HG03108 (cell line): ENCODE data around the gene ZNF507.

ENCODE experiments used
- ATAC-seq: cut with Tn5 transposase; IDR thresholded peaks from one replicate; pipeline ENCODE4 v1.9.1; 2021; ENCODE audit warnings: moderate library complexity; ENCODE audit not compliant: unreplicated experiment

Gene ZNF507

DNA sequence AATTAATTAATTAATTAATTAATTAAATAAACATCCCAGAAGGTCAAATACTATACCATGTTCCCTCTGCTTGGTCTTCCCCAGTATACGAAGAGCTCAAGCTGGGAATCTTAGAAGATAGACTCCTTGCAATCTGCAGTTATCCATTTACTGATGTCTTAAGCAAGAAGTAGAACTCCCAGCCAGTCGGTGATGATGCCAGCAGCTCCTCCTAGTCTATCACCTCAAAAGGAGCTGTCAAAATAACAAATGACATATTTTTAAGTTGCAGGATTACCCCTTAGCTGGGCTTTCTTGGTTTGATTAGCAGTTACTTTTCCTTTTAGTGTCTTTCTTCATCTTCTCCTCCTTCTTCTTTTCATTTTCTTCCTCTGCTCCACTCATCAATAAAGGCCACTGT lies 6.0 kb upstream of the ZNF507 start:
- ATAC-seq, result no peak

DNA sequence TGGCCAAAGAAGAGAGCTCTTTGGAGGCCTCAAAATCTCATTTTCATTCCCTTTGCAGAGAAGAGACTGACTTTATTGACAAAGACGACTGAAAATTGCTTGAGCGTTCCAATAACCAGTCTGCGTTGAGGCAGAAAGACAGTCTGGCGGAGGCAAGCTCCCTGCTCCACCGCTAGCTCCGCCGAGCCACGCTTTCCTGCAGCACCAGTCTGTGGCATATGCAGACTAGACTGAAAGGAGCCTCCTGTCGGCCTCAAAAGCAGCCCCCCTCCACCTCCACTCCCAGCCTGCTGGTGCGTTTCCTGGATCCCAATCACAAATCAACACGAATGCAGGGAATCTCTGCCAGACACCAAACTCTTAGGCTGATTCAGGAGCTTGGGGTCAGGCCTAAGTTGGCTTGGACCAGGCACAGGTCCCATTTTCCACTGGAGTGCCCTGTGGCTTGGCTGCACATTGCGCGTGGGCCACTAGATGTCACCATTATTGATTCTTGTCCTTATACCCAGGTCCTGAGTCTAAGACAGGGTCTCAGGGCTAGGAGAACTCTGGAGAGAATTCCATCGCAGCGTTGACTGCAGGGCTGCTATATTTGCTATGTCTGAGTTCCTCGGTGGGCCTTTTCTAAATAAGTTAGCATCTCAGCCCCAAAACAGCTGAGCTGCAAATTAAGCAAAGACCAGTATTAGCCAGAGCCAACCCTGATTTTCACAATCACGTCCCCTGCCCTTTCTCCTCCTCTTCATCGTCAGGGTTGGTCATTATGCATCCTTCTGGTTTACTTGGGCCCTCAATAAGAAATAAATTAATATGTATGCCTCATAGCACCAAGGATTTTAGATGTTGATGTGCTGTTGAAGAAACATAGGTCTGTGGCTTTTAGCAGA lies 5.2 kb upstream of the ZNF507 start:
- ATAC-seq, result no peak

DNA sequence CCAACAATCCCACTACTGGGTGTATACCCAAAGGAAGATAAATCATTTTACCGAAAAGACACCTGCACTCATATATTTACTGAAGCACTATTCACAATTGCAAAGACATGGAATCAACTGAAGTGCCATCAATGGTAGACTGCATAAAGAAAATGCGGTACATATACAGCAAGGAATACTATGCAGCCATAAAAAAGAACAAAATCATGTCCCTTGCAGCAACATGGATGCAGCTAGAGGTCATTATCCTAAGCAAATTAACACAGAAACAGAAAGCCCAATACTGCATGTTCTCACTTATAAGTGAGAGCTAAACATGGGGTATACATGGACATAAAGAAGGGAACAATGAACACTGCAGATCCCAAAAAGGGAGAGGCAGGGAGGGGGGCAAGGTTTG lies 2.7 kb upstream of the ZNF507 start:
- ATAC-seq, result no peak

DNA sequence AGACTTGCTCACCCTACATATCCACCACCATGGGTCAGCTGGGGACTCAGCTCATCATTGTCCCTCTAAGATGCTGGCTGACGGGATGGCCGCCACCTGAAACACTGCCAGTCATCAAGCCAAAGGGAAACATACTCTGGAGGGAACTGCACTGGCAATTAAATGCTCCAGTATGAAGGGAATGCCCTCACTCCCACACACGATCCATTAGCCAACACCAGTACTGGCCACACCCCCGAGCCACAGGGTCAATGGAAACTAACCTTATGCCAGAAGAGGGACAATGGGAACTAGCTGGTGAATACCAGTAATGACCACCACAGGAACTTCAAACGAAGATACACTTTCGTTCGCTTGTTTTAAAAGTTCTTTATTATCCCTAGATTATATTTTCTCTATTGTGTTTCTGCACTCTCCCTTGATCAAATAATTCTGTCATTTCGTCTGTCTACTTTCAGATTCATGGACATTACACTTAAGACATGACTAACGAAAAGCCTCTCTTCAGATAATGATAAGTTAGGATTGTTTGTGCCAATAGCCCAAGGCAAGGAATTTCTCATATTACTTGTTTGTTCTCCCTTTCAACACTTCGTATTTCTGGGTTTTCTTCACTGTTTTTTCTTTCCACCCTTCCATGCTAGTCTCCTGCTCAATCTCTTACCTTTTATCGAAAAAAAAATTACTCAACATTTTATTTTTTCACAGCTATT lies 1.7 kb upstream of the ZNF507 start:
- no peak for ATAC-seq

DNA sequence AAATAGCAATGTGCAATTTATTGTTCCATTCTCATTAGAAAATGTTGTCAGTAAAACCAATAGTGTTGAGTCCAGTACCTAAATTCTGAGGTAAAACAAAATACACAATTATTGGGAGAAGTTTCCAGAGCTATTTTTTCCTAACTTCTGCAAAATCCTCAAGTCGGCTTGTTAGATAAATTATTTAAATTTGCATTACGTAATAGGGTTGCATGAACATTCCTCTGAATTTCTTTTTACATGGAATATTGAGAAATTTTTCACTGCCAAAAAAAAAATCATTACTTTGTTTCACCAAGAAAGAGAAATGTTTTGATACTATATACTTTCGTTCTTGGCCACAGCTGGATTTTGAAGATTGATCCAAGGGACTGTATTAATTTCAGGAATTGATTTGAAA lies 1.5 kb downstream of the ZNF507 start:
- ATAC-seq, result no peak

DNA sequence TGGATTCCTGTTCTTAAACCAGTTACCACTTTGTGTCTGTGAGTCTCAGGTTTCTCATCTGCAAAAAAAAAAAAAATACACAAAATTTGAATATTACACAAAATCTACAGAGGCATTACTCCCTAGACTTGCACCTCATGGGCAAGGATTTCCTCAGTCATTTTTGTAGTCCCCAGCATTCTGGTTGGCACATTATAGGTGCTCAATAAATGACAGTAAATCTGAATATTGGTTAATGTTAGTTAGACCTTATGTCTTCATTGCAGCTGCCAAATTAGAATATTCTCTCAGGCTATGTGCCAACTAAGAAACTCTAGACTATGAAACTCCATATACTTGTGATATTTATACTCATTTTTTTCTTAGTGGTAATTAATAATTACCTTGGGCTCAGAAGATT lies 2.2 kb downstream of the ZNF507 start:
- no peak for ATAC-seq

DNA sequence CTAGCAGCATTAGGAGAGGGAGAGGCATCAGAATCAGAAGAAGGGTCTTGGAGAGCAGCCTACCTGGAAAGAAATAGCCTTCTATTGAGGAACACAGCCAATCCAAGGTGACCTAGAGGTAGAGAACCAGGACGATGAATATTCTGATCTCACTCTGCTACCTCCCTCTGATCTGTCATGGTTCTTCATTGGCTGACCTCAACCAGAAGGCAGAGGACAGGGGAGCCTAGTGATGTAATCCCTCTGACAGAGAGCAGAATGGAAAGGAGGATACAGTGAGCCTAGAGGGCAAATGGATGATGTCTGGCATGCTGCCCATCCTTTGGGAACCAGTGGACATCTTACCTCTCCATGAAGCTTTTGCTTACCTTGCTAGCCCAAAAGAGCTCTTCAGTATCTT lies 3.6 kb downstream of the ZNF507 start:
- ATAC-seq, result no peak

DNA sequence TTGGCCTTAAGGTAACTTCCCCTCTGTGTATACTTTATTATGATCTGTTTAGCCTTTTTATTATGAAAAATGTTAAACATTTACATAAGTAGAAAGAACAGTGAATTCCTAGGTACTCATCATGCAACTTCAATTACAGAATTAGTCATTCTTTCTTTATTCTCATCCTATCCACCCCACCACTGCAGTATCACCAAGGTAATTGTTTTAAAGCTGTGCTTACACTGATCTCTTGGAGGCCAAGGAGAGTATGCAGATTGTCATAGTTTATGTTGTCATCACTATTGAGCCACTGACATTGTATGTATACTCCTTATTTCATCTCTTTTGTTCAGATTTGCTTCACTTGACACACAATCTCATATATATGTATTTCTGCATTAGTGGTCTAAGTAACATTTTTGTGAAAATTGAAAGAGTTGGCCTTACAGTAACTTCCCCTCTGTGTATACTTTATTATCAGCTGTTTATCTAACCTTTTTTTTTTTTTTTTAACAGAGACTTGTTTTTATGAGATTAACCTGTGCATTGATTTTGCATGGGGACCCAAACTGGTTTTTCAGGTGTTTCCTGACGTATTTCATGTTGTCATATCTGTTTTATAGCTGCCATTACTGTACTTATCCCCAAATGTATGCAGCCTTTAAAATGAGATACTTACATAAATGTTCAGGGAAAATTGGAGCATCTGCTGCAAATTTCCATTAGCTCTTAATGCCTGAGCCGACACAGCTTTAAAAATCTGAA lies 4.5 kb downstream of the ZNF507 start:
- no peak for ATAC-seq

DNA sequence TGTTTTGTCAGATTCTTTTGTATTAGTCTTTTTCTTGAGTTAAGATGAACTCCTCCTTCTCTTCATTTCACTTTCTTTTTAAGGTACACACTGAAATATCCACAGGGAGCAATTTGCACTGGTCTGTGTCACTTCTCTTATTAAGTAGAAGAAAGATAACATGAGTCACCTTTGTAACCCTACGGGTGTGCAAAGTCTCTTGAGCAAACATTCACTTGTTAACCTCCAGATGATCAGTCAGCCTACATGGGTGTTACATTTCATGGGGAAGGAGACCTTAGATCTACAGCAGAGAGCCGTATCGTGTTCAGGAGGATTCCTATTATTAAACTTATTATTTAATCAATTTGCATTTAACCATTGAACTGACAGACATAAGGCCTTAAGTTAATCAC lies 5.1 kb downstream of the ZNF507 start:
- ATAC-seq, result no peak

DNA sequence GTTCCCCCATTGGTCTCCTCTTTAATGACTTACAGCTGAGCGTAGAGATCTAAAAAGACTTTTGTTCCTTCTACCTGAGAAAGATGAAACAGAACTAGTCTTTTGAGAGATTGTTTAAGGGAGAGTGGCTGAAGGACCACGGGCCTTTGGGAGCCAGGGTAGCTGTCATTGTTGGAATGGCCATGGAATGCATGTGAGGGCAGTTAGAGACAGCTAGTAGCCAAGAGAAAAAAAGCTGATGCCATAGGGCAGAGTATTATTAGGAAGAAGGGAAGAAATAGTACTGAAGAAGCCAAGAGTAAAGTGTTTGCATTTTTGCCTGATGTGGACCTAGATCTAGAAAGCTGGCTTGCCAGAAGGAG lies 5.6 kb downstream of the ZNF507 start:
- no peak for ATAC-seq

DNA sequence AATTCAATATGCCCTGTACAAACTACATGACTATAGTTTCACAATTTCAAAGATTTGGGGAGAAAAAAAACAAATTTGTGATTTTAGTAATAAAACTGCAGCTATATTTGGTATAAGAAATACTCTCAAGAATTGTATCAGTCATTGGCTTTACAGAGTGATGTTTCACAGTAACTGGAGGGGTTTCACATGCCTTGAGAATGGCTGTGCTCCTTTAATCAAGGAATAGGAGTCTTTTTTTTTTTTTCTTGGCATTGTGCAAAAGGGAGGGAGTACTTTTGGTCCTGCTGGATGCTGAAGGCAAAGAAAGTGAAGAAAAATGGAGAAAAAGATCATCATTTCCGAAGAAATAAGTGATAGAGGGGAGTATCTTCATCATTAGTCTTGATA lies 6.8 kb downstream of the ZNF507 start:
- ATAC-seq, result no peak

DNA sequence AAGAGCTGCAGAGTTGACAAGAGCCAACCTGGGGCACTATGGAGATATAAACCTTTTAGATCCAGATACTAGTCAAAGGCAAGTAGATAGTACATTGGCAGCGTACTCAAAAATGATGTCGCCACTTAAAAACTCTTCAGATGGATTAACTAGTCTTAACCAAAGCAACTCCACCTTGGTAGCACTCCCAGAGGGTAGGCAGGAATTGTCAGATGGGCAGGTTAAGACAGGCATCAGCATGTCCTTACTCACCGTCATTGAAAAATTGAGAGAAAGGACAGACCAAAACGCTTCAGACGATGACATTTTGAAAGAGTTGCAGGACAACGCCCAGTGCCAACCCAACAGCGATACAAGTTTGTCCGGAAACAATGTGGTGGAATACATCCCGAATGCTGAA lies 8.9 kb downstream of the ZNF507 start:
- no peak for ATAC-seq

DNA sequence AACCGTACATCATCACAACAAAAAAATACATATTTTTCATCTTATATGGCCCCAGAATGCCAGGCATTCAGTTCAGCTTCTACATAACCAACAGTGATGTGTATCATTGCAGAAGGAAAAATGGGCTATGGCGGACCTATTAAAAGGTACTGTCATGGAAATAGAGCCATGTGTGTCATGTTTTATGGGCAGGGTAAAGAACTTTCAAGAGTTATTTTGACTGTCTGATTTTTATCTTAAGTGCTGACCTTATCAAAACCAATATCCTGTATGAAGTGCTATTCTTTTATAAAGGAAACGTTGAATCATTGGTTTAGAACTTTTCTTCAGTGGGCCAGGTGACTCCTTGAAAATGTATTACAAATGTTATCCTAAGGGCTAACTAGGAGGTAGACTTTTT lies 9.9 kb downstream of the ZNF507 start:
- no peak for ATAC-seq

DNA sequence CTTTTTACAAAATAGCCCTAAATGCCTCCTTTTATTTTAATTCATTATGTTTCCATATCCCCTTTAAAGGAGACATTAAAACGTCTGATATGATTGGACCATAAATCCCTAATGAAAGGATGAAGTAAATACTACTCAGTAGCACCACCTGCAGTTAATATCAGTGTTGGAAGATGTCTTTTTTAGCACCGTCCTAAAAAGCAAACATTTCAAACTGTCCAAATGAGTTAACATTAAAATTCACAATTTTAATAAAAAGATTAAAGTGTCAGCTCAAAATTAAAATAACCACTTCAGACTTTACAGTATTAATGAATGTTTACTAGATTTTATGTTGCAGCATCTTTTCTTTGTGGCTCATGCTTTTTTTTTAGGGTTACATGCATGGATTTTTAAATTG lies 12.3 kb downstream of the ZNF507 start:
- ATAC-seq, result no peak

DNA sequence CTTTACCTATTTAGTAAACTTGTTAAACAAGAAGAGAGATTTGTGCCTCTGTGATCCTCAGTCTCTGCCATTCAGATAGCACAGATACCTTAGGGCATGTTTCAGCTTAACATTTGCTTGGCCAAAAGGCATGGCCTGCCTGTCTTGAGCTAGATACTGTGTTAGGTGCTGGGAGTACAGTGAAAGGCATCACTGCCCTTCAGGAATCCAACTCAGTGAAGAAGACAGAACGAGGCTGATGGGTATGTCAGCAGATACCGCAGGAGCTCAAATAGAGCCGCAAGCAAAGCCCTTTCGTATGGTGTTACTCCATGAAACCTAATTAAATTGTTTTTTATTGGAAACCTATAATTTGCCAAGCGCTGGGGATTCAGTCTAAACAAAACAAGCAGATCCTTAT lies 12.9 kb downstream of the ZNF507 start:
- ATAC-seq, result no peak

DNA sequence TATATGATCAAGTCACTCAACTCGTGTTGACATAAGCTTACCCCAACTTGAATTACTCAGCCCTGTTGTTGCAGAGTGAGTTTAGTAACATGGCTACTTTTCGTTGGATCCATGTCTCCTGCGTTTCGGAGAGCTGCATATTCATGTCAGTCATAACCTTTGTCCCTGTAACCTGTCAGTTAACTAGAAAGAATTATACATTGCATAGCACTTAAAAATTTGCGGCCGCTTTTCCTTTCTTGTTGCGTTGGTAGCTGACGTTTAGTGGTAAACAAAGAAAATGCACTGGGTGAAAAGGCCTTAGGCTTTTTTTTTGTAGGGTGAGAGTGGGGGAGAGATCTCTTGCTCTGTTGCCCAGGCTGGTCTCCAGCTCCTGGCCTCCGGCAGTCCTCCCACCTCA lies 14.2 kb downstream of the ZNF507 start:
- no peak for ATAC-seq

DNA sequence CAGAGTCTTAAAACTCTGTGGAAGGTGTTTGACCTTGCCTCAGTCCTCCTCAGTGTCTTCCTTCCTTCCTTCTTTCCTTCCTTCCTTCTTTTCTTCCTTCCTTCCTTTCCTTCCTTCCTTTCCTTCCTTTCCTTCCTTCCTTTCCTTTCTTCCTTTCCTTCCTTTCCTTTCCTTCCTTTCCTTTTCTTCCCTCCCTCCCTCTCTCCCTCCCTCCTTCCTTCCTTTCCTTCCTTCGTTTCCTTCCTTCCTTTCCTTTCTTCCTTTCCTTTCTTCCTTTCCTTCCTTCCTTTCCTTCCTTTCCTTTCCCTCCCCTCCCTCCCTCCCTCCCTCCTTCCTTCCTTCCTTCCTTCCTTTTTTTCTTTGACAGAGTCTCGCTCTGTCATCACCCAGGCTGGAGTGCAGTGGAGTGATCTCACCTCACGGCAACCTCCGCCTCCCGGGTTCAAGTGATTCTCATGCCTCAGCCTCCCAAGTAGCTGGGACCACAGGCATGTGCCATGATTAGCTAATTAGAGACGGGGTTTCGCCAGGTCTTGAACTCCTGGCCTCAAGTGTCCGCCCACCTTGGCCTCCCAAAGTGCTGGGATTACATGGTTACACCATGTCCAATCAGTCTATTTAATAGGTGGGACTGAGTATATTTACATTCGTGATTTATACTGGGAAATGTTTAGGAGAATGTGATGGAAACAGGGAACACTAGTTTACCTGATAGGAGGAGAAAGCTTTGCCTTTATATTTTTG lies 16.3 kb downstream of the ZNF507 start:
- ATAC-seq, result no peak

DNA sequence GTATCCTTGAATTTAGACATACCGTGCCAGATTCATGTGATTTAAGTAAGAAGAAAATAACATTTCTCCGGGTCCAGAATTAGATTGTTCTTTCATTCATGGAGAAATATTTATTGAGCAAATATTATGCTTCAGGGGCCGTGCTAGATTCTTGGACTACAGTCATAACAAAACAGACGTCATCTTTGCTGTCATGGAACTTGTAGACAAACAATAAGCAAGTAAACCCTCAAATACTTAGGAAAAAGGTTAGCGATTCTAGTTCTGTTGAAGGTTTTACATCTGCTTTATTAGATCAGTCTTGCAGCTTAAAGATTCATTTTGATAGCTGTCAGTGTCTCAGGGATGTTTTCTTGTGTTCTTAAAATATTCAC lies 16.9 kb downstream of the ZNF507 start:
- ATAC-seq, result no peak

DNA sequence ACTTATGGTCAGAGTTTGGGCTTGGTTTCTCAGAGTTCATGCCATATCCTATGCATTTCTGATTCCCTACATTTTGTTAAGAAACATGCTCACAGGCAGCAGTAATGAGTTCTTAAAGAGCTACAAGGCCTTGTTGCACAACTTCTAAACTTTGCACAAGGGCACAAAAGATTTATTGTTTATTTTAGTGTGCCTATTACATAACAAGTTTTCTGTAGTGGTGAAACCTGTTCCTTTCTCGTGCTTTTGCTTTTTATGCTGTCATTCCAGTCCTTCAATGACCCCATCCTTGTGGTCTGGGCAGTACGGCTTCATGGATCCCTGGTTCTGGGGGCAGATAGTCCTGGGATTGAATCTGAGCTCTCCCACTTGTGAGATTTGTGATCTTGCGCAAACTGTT lies 17.8 kb downstream of the ZNF507 start:
- no peak for ATAC-seq

DNA sequence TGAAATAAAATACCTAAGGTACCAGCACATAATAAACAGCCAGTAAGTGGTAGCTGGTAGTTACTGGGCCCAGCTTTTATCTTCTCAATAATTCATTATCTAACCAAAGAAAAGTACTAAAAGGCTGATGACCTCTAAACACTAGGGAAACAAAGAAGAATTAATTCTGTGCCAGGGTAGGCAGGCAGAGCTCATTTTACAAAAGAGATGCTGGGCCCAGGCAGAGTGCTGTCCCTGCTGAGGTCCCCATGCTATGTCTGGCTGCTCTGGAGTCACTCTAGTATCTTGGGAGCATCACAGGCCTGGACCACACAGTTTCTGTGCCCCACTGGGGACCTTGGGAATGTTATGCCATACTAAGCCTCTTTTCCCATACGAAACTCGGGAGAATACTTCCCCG lies 18.2 kb downstream of the ZNF507 start:
- no peak for ATAC-seq

DNA sequence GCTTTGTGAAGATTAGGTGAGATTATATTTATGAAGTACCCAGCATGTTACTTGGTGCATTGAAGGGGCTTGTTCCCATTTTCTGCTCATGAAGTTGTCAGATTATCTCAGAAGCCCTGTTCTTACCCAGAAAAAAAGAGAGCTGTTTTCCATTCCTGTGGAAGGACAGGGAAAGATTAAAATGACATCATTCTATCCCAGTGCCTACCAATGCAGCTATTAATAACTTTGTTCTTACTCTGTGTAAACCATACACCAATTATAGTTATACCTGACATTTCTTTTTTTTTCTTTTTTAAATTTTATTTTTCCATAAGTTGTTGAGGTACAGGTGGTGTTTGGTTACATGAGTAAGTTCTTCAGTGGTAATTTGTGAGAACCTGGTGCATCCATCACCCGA lies 18.6 kb downstream of the ZNF507 start:
- ATAC-seq, result no peak
